ENCODE measurements around the gene OTOGL.

The OTOGL gene

GRCh38 chr12:80059102-80059501 lies 40.2 kb upstream of the OTOGL start:
- no peak for DNase-seq
- Histone ChIP-seq H4K20me1 (ENCODE audit: insufficient read depth, low read length) (no peaks in the 10 kb centered on the region), H3F3A (ENCODE audit: insufficient read depth, low read length) (no peaks in the 10 kb centered on the region), H2AFZ (ENCODE audit: low read length) (no peak overlapping the region), H3K27ac (ENCODE audit: low read length) (no peak overlapping the region), H3K9me3 (replicated peaks; ENCODE audit: insufficient read depth, low read length) (no peaks in the 10 kb centered on the region), H3K4me3 (ENCODE audit: low read length) (no peak overlapping the region), H3K9ac (ENCODE audit: low read length) (no peak overlapping the region), H3K27me3 (replicated peaks; ENCODE audit: insufficient read depth, low read length) (no peaks in the 10 kb centered on the region), H3K4me2 (ENCODE audit: low read depth, low read length) (no peak overlapping the region), H3K9me2 (replicated peaks; ENCODE audit: insufficient read depth, low read length) (no peaks in the 10 kb centered on the region), H3K79me2 (ENCODE audit: low read length) (no peaks in the 10 kb centered on the region), H3K36me3 (replicated peaks; ENCODE audit: insufficient read depth, low read length) (no peaks in the 10 kb centered on the region), H3K4me1 (ENCODE audit: low read length) (no peaks in the 10 kb centered on the region)
- TF ChIP-seq CTCF (IDR thresholded peaks at IDR 0.05; ENCODE audit: low read length) (no peak), EZH2phosphoT487 (IDR thresholded peaks at IDR 0.05; ENCODE audit: low read length) (no peak), EZH2 (optimal IDR thresholded peaks at IDR 0.05; ENCODE audit: low read depth, low read length) (no peak)

GRCh38 chr12:80059875-80060274 lies 39.5 kb upstream of the OTOGL start:
- Histone ChIP-seq H3K4me3 (ENCODE audit: low read length) (no peak overlapping the region), H3K9me2 (replicated peaks; ENCODE audit: insufficient read depth, low read length) (no peaks in the 10 kb centered on the region), H4K20me1 (ENCODE audit: insufficient read depth, low read length) (no peaks in the 10 kb centered on the region), H3K27ac (ENCODE audit: low read length) (no peak overlapping the region), H3K27me3 (replicated peaks; ENCODE audit: insufficient read depth, low read length) (no peaks in the 10 kb centered on the region), H3K9ac (ENCODE audit: low read length) (no peak overlapping the region), H3K79me2 (ENCODE audit: low read length) (no peaks in the 10 kb centered on the region), H3F3A (ENCODE audit: insufficient read depth, low read length) (no peaks in the 10 kb centered on the region), H3K36me3 (replicated peaks; ENCODE audit: insufficient read depth, low read length) (no peaks in the 10 kb centered on the region), H3K9me3 (replicated peaks; ENCODE audit: insufficient read depth, low read length) (no peaks in the 10 kb centered on the region), H3K4me2 (ENCODE audit: low read depth, low read length) (no peak overlapping the region), H2AFZ (ENCODE audit: low read length) (no peak overlapping the region), H3K4me1 (ENCODE audit: low read length) (no peaks in the 10 kb centered on the region)
- no peak for DNase-seq
- no peak for TF ChIP-seq CTCF (IDR thresholded peaks at IDR 0.05; ENCODE audit: low read length)
- TF ChIP-seq EZH2 (optimal IDR thresholded peaks at IDR 0.05; ENCODE audit: low read depth, low read length), result no peak
- no peak for TF ChIP-seq EZH2phosphoT487 (IDR thresholded peaks at IDR 0.05; ENCODE audit: low read length)

GRCh38 chr12:80064269-80064668 lies 35.1 kb upstream of the OTOGL start:
- no peaks in the 10 kb centered on the region for H4K20me1 ChIP-seq (ENCODE audit: insufficient read depth, low read length)
- H3K4me2 ChIP-seq (ENCODE audit: low read depth, low read length), result no peak overlapping the region
- no peaks in the 10 kb centered on the region for H3K9me3 ChIP-seq (replicated peaks; ENCODE audit: insufficient read depth, low read length)
- H3K4me1 ChIP-seq (ENCODE audit: low read length), result no peaks in the 10 kb centered on the region
- no peaks in the 10 kb centered on the region for H3K79me2 ChIP-seq (ENCODE audit: low read length)
- H3F3A ChIP-seq (ENCODE audit: insufficient read depth, low read length), result no peaks in the 10 kb centered on the region
- no peaks in the 10 kb centered on the region for H3K36me3 ChIP-seq (replicated peaks; ENCODE audit: insufficient read depth, low read length)
- H3K4me3 ChIP-seq (ENCODE audit: low read length), result no peak overlapping the region
- H3K27me3 ChIP-seq (replicated peaks; ENCODE audit: insufficient read depth, low read length), result no peaks in the 10 kb centered on the region
- no peak overlapping the region for H3K9ac ChIP-seq (ENCODE audit: low read length)
- TF ChIP-seq EZH2phosphoT487 (IDR thresholded peaks at IDR 0.05; ENCODE audit: low read length) (no peak), CTCF (IDR thresholded peaks at IDR 0.05; ENCODE audit: low read length) (no peak), EZH2 (optimal IDR thresholded peaks at IDR 0.05; ENCODE audit: low read depth, low read length) (no peak)
- no peak overlapping the region for H3K27ac ChIP-seq (ENCODE audit: low read length)
- H2AFZ ChIP-seq (ENCODE audit: low read length), result no peak overlapping the region
- H3K9me2 ChIP-seq (replicated peaks; ENCODE audit: insufficient read depth, low read length), result no peaks in the 10 kb centered on the region
- DNase-seq, result no peak

Measured in MM.1S (cell line).